Measurements from ENCODE around the gene PTPRT.

PTPRT gene

GRCh38 chr20:42474646-42475045 is 715.1 kb downstream of the PTPRT start:
- no peak for DNase-seq (ENCODE audit: low read depth in 2 of 2)

GRCh38 chr20:42472198-42472597 is 717.5 kb downstream of the PTPRT start:
- DNase-seq (ENCODE audit: low read depth in 2 of 2), result no peak

- DNase-seq (ENCODE audit: low read depth in 2 of 2), result no peak
Measured at GRCh38 chr20:42461965-42462593, 727.6 kb downstream of the PTPRT start.

- DNase-seq (ENCODE audit: low read depth in 2 of 2), result no peak
Measured at GRCh38 chr20:42461291-42461690, 728.4 kb downstream of the PTPRT start.

GRCh38 chr20:42447270-42447669 is 742.4 kb downstream of the PTPRT start:
- DNase-seq (ENCODE audit: low read depth in 2 of 2), result no peak

- no peak for DNase-seq (ENCODE audit: low read depth in 2 of 2)
Measured at GRCh38 chr20:42444799-42445198, 744.9 kb downstream of the PTPRT start.

GRCh38 chr20:42443200-42443599 is 746.5 kb downstream of the PTPRT start:
- DNase-seq (ENCODE audit: low read depth in 2 of 2), result no peak

GRCh38 chr20:42442716-42443115 is 747.0 kb downstream of the PTPRT start:
- no peak for DNase-seq (ENCODE audit: low read depth in 2 of 2)

- DNase-seq (ENCODE audit: low read depth in 2 of 2), result no peak
Measured at GRCh38 chr20:42441864-42442331, 747.8 kb downstream of the PTPRT start.

GRCh38 chr20:42441196-42441863 is 748.4 kb downstream of the PTPRT start:
- DNase-seq (ENCODE audit: low read depth in 2 of 2), result no peak

- DNase-seq (ENCODE audit: low read depth in 2 of 2), result no peak
Measured at GRCh38 chr20:42435230-42435629, 754.5 kb downstream of the PTPRT start.

- DNase-seq (ENCODE audit: low read depth in 2 of 2), result no peak
Measured at GRCh38 chr20:42432496-42433334, 757.0 kb downstream of the PTPRT start.

- no peak for DNase-seq (ENCODE audit: low read depth in 2 of 2)
Measured at GRCh38 chr20:42430598-42430997, 759.1 kb downstream of the PTPRT start.

GRCh38 chr20:42429761-42430458 is 759.8 kb downstream of the PTPRT start:
- no peak for DNase-seq (ENCODE audit: low read depth in 2 of 2)

- no peak for DNase-seq (ENCODE audit: low read depth in 2 of 2)
Measured at GRCh38 chr20:42419814-42420532, 769.7 kb downstream of the PTPRT start.

- DNase-seq (ENCODE audit: low read depth in 2 of 2), result no peak
Measured at GRCh38 chr20:42406826-42407225, 782.9 kb downstream of the PTPRT start.

GRCh38 chr20:42402455-42402854 is 787.3 kb downstream of the PTPRT start:
- DNase-seq (ENCODE audit: low read depth in 2 of 2), result no peak

GRCh38 chr20:42401613-42402012 is 788.1 kb downstream of the PTPRT start:
- DNase-seq (ENCODE audit: low read depth in 2 of 2), result no peak

GRCh38 chr20:42399802-42400201 is 789.9 kb downstream of the PTPRT start:
- no peak for DNase-seq (ENCODE audit: low read depth in 2 of 2)

- DNase-seq (ENCODE audit: low read depth in 2 of 2), result no peak
Measured at GRCh38 chr20:42392442-42392841, 797.3 kb downstream of the PTPRT start.

GRCh38 chr20:42391807-42392206 is 797.9 kb downstream of the PTPRT start:
- DNase-seq (ENCODE audit: low read depth in 2 of 2), result no peak

All from fibroblast of skin of left quadriceps (primary cell).